Left lung (tissue), 10 donors: ENCODE measurements around the gene MAPK4. TPM values are rescaled to one million over a fixed set of nuclear protein-coding genes. Genes with fewer than 3 reads are reported as not detected.
"Not testable (repeated sequence)": the region's sequence is repeated elsewhere in the genome, so short reads cannot be mapped to it uniquely, and the experiment has no call there.

Experiments
- ATAC-seq: fragments of 200-7000 bp; cut with Tn5 transposase; one replicate; pipeline ENCODE4 v1.9.1; 2020; ENCODE audit warnings: moderate library complexity
- DNase-seq, 4 donors: peaks; one replicate each; pipeline ENCODE4 v3.0.0-alpha.2; 2013 to 2020
- H3K27ac ChIP-seq, 2 donors: fragments of 200-600 bp; sonication (generic) in 1 of 2; one replicate each; pipeline versions ENCODE4 v1.5.0 to v1.8.0; 2020 to 2021
- H3K27me3 ChIP-seq, 2 donors: fragments of 200-600 bp; sonication (generic) in 1 of 2; one replicate each; pipeline versions ENCODE4 v1.5.0 to v1.8.0; 2020 to 2021
- H3K36me3 ChIP-seq, 2 donors: fragments of 200-600 bp; sonication (generic) in 1 of 2; one replicate each; pipeline versions ENCODE4 v1.5.0 to v1.8.0; 2020 to 2021
- H3K4me1 ChIP-seq, 2 donors: fragments of 200-600 bp; one replicate each; pipeline ENCODE4 v1.8.0; 2021
- H3K4me3 ChIP-seq, 2 donors: fragments of 200-600 bp; sonication (generic) in 1 of 2; one replicate each; pipeline versions ENCODE4 v1.5.0 to v1.8.0; 2020 to 2021; ENCODE audit warnings: mild to moderate bottlenecking in 1 of 2
- H3K9me3 ChIP-seq, 2 donors: fragments of 200-600 bp; sonication (generic) in 1 of 2; one replicate each; pipeline versions ENCODE4 v1.5.0 to v1.8.0; 2020 to 2021
- intact Hi-C, 2 donors: fragments of 100-400 bp; cut with DNase I; formaldehyde crosslinking; loops; one replicate each; pipeline versions ENCODE4 v1.11.2 to v1.14.2; 2022
- polyA plus RNA-seq, 6 donors: library from polyadenylated mRNA; unstranded; fragments of 120-200 nt; gene quantifications; one replicate each; pipeline ENCODE4 v1.2.1, GENCODE V29; 2013; ENCODE audit not compliant: insufficient read length in 6 of 6
- total RNA-seq, 2 donors: library from RNA; stranded (reverse); fragmentation: NEBNext Ultra II Directional; extraction: Animal tissue kit (Norgen Biotek cat#: 25700); gene quantifications; one replicate each; pipeline ENCODE4 v1.2.1, GENCODE V29; 2021
- TF ChIP-seq, protein P1 (sequence below), 2 donors: fragments of 200-600 bp; sonication (generic) in 1 of 2; IDR thresholded peaks; one replicate each; pipeline versions ENCODE4 v1.5.0 to v1.8.0; 2021; ENCODE audit warnings: antibody characterized with exemption in 2 of 2
- donor health status: DM: no; HTN: yes; CAD: no.
- donor health status: DM: no; HTN: no; CAD: no.

Gene MAPK4
- total and polyA plus RNA-seq, 8 donors, result 0.55 to 2.1 (median 1.3) TPM

DNA sequence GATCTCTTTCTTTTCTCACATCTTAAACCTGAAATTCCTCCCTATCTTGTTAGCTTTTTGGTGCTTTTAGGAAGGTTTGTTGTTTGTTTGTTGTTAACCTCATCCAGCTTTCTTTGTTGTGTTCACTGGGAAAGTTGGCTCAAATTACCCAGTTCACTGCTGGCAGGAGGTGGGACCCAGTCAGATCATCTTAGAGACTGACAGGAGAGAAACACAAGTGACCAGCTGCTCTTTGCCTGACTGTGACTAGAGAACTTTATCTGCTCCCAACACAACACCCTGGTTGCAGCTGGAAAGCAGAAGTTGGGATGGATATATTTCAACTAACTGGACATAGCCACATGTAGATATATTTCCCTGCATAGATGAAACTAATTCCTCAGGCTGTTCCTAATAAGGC, 10.0 kb downstream of the MAPK4 start:
- no peaks in the 10 kb centered on the region for H3K36me3 ChIP-seq
- DNase-seq (no peak), ATAC-seq (no peak)
- intact Hi-C loops, result no loop called here
- TF ChIP-seq, protein P1, sequence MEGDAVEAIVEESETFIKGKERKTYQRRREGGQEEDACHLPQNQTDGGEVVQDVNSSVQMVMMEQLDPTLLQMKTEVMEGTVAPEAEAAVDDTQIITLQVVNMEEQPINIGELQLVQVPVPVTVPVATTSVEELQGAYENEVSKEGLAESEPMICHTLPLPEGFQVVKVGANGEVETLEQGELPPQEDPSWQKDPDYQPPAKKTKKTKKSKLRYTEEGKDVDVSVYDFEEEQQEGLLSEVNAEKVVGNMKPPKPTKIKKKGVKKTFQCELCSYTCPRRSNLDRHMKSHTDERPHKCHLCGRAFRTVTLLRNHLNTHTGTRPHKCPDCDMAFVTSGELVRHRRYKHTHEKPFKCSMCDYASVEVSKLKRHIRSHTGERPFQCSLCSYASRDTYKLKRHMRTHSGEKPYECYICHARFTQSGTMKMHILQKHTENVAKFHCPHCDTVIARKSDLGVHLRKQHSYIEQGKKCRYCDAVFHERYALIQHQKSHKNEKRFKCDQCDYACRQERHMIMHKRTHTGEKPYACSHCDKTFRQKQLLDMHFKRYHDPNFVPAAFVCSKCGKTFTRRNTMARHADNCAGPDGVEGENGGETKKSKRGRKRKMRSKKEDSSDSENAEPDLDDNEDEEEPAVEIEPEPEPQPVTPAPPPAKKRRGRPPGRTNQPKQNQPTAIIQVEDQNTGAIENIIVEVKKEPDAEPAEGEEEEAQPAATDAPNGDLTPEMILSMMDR (IDR thresholded peaks at IDR 0.05), result no peak
- H3K27ac ChIP-seq, result no peak overlapping the region
- H3K9me3 ChIP-seq, result no peaks in the 10 kb centered on the region
- peaks cover 0 to 8% of the 10 kb centered on the region in 2 donors for H3K27me3 ChIP-seq
- no peaks in the 10 kb centered on the region for H3K4me1 ChIP-seq
- H3K4me3 ChIP-seq, result no peak overlapping the region

DNA sequence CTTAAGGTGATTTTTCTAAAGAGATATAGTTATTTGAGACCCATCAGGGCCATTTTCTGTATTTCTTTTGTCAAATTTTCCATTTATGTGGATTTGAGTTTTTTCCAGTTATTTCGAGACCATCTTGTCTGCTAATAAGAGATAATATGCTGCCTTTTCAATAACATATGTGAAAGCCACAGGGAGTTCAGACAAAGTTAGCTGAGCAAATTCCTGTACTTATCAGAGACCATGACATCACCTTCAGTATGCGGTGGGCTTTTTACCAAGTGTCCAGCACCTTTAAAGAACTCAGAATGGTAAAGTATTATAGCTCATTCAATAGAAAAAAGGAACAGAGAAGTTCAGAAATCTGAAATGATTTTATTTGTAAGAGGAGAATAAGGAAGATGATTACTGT, 11.7 kb downstream of the MAPK4 start:
- TF ChIP-seq, protein P1 (IDR thresholded peaks at IDR 0.05), result no peak
- no peaks in the 10 kb centered on the region for H3K36me3 ChIP-seq
- intact Hi-C loops, result no loop called here
- no peak overlapping the region for H3K27ac ChIP-seq
- no peak overlapping the region for H3K4me3 ChIP-seq
- no peaks in the 10 kb centered on the region for H3K9me3 ChIP-seq
- ATAC-seq, result no peak
- H3K4me1 ChIP-seq, result no peaks in the 10 kb centered on the region
- H3K27me3 ChIP-seq, result peaks cover 0 to 8% of the 10 kb centered on the region in 2 donors
- no peak for DNase-seq

DNA sequence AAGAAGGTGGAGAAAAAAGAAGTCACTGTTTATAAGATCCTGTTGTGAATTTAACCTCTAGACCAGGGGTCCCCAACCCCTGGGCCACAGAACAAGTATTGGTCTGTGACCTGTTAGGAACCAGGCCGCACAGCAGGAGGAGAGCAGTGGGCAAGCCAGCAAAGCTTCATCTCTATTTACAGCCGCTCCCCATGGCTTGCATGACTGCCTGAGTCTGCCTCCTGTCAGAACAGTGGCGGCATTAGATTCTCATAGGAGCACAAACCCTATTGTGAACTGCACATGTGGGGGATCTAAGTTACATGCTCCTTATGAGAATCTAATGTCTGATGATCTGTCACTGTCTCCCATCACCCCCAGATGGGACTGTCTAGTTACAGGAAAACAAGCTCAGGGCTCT, 13.3 kb downstream of the MAPK4 start:
- H3K27ac ChIP-seq, H3K27me3 ChIP-seq, ATAC-seq, H3K36me3 ChIP-seq, H3K4me3 ChIP-seq, intact Hi-C loops, DNase-seq, H3K9me3 ChIP-seq, H3K4me1 ChIP-seq: not testable (repeated sequence)

DNA sequence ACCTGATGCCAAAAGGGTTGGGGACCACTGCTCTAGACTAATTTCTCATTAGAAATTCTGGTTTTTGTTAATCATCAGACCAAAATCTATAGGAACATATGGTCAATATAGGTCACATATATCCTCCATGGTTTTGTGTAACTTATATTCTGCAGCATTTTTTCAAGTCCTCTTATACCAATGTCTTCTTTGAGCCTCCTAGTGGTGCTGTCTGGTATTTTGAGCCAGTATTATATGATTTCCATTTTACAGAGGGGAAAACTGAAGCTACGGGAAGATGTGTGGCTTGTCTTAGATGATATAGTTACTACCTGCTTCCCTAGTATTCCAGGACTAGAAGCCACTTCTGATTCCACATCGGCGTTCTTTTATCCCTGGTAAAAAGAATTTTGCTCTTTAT, 13.8 kb downstream of the MAPK4 start:
- ATAC-seq (no peak), DNase-seq (no peak)
- Histone ChIP-seq H3K9me3 (no peaks in the 10 kb centered on the region), H3K4me3 (no peak overlapping the region), H3K27ac (no peak overlapping the region), H3K4me1 (no peaks in the 10 kb centered on the region), H3K27me3 (peaks cover 0 to 8% of the 10 kb centered on the region in 2 donors), H3K36me3 (no peaks in the 10 kb centered on the region)
- intact Hi-C loops, result no loop called here
- TF ChIP-seq, protein P1 (IDR thresholded peaks at IDR 0.05), result no peak

DNA sequence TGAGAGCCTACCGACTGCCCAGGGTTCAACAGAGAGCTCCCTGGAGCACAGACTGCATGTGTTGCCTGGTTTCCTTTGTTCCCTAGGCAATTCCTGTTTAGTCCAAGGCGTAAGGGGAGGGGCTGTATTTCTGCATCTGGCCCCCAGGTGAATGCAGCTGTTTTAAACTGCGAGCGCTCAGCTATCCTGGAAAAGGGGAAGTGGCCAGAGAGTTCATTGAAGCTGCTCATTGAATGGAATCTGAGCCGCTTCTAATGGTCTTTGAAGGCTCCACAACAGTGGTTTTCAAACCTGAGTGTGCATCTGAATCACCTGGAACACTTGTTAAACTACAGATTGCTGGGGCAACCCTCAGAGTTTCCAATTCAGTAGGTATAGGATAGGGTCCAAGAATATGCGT, 18.1 kb downstream of the MAPK4 start:
- intact Hi-C loops, result no loop called here
- Histone ChIP-seq H3K4me1 (no peaks in the 10 kb centered on the region), H3K27ac (no peak overlapping the region), H3K27me3 (peaks cover 0 to 8% of the 10 kb centered on the region in 2 donors), H3K9me3 (peaks cover 0 to 7% of the 10 kb centered on the region in 2 donors), H3K36me3 (no peaks in the 10 kb centered on the region), H3K4me3 (no peak overlapping the region)
- DNase-seq, result no peak
- no peak for ATAC-seq
- TF ChIP-seq, protein P1 (IDR thresholded peaks at IDR 0.05), result no peak

DNA sequence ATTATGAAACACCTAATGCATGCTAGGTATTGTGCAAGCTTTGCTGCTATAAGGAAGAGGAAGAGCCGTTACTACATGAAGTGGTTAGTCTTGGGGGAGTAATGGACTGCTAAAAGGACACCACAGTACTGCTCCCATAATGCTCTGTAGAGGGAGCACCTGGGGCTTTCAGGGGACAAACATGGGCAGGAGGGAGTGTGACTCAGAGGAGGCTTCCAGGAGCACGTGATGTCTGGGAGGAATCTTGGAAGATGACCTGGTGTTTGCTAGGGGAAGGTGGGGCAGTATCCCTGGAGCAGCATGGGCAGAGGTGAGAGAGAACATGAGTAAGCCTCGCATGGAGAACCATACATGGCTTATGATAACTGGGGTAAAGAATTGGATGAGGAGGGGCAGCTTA, 18.8 kb downstream of the MAPK4 start:
- TF ChIP-seq, protein P1 (IDR thresholded peaks at IDR 0.05), result no peak
- Histone ChIP-seq H3K27ac (no peak overlapping the region), H3K36me3 (no peaks in the 10 kb centered on the region), H3K4me3 (no peak overlapping the region), H3K4me1 (no peaks in the 10 kb centered on the region), H3K9me3 (peaks cover 0 to 11% of the 10 kb centered on the region in 2 donors), H3K27me3 (peaks cover 0 to 2% of the 10 kb centered on the region in 2 donors)
- no peak for ATAC-seq
- DNase-seq, result no peak
- intact Hi-C loops, result no loop called here
